ENCODE measurements around the gene AHNAK. TPM values are rescaled to one million over a fixed set of nuclear protein-coding genes. Genes with fewer than 3 reads are reported as not detected.
A peak's percentile ranks its signal among the peaks of the same experiment; 100 is the strongest.
"Not testable (repeated sequence)": the region's sequence is repeated elsewhere in the genome, so short reads cannot be mapped to it uniquely, and the experiment has no call there.

Gene AHNAK
- total RNA-seq, 4 donors from 2014 or later = 1,345 to 1,611 (median 1,532) TPM

DNA sequence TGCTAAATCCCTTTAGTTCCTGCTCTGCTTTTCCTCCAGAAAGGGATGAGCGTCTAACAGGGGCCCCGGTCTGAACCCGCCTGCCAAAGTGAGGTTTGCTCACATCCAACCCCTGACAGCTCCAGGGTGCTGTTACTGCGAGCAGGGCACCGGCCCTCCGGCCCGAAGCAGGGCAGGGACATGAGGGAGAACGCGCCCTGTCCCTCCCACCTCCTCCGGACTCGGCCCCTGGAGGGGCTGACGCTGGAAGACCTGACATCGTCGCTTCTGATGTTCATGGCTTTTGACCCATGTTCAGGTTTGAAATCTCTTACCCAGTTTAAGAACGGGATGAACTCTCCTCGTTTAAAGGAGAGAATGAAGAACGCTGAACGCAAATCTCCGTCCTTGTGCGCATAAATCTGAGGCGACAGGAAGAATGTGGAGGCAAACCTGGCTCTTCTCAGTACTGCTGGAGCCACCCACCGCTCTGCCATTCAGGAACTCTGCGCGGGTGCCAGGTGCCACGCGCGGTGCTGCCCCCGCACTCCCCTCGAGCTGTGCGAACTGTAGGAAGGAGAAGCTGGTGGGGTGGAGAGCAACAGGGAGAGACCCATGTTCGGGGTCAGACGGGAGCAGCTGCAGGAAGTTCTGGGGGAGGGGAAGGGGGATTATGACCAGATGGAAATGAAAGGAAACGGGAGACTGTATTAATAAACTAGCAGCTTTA is 27.9 kb upstream of the AHNAK start:
- DNase-seq (ENCODE audit: low spot score in 2 of 2) = peak in 1 of 2 donors; percentile 90
- peak overlapping the region; percentile 47 for H3K4me3 ChIP-seq (ENCODE audit: low read depth, poor library complexity, severe bottlenecking)
- intact Hi-C loops (cut with DNase I; ENCODE audit: low total_unique reads) = no loop called here
- no peak for TF ChIP-seq POLR2A (IDR thresholded peaks at IDR 0.05)
- no peak for TF ChIP-seq CTCF (IDR thresholded peaks at IDR 0.05)
- 1% methylated on average over 25 to 32 of the region's 33 CpGs for WGBS, 2 donors

DNA sequence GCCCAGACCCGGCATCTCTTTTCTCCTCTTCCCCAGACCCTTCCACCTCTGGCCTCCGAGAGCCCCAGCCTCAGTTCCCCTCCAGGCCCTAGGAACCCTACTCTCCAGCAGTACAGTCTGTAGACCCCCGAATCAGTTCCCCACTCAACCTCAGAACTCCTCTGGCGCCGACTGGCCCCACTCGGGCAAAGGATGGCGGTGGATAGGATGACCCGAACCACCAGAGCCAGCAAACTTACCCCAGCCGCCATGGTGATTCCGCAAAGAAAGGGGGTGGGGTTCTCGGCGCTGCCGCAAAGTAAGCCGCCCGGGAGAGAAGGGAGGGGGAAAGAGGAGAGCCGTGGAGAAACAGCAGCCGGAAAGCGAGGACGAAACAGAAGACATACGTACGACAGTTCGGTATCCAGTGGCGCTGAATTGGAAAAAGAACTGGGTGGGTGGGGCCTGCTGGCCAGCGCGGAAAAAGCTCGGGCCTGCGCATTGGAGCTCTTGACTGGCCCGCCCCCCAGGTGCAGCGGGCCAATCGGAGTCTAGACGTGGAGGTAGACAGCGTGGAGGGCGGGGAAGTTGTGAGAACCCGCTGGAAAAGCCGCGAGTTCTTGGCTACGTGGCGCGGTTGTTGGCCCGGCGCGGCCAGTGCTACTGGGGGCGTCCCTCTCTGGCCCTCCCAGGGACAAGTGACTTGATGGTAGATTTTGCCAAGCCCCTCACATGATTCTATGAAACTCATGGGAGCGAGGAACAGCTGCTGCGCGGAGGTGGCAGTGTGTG is 27.2 kb upstream of the AHNAK start, which contains the start of gene EEF1G:
EEF1G (minus strand) TSS at position 300 of the 771 bp plus-strand sequence; CDS start at position 251, 49 bp downstream.
- intact Hi-C loops (cut with DNase I; ENCODE audit: low total_unique reads) = no loop called here
- WGBS, 2 donors = 0 to 1% methylated on average over 42 to 46 of the region's 46 CpGs
- peak; percentile 99 for DNase-seq (ENCODE audit: low spot score in 2 of 2)
- TF ChIP-seq POLR2A (IDR thresholded peaks at IDR 0.05) (peak in 1 of 2 donors; percentile 47), CTCF (IDR thresholded peaks at IDR 0.05) (no peak)
- H3K4me3 ChIP-seq (ENCODE audit: low read depth, poor library complexity, severe bottlenecking) = peak within 1 kb of the TSS; percentile 82

DNA sequence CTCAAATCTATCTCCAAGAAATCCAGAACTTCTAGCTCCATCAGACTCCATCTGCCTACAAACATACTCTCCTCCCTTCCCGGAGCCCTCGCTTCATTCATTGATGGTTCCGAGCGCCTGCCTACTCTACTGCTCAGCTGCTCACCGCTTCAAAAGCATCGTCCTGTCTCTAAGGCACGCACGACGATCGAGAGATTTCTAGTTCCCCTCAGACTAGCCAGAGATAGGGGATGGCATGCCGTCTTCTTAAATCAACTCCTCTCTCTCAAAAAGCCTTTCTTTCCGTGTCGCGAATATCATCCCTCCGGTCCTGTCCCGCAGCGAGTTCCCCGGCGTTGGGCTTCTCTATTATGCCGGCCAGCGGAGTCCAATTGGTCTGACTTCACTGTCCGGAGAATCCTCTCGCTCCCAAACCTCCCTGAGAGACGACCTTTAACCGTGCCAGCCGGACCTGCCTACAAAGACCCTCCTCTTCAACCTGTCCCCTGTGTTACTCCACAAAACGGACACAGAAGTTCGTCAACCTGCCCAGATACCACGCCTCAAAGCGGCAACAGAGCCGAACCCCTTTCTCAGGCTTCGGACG is 26.5 kb upstream of the AHNAK start:
- intact Hi-C loops (cut with DNase I; ENCODE audit: low total_unique reads) = no loop called here
- no peak for DNase-seq (ENCODE audit: low spot score in 2 of 2)
- H3K4me3 ChIP-seq (ENCODE audit: low read depth, poor library complexity, severe bottlenecking) = peak overlapping the region; percentile 82
- WGBS, 2 donors = 0 to 1% methylated on average over 33 of the region's 33 CpGs
- TF ChIP-seq CTCF (IDR thresholded peaks at IDR 0.05) = no peak
- TF ChIP-seq POLR2A (IDR thresholded peaks at IDR 0.05) = no peak

GRCh38 chr11:62572431-62572830 is 25.8 kb upstream of the AHNAK start:
- WGBS, 2 donors = 80% methylated on average over 12 of the region's 12 CpGs
- H3K4me3 ChIP-seq (ENCODE audit: low read depth, poor library complexity, severe bottlenecking) = no peak overlapping the region
- intact Hi-C loops (cut with DNase I; ENCODE audit: low total_unique reads) = no loop called here
- TF ChIP-seq POLR2A (IDR thresholded peaks at IDR 0.05) (no peak), CTCF (IDR thresholded peaks at IDR 0.05) (no peak)
- DNase-seq (ENCODE audit: low spot score in 2 of 2) = no peak

DNA sequence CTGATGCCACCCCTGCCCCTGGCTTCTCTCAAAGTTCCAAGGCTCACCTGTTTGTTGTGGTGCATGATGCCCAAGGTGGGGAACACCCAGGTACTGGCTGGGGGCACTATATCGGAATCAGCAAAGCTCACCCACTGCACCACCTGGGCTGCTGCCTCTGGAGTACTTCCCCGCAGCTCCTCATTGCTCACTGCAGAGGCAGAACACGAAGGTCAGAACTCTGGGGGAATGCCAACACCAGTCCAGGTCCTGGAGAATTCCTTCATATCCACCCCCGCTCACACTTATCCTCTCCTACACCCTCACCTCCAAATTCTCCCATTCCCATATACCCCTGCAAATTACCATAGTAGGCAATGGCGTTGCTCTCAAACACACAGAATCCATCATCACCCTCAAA is 24.9 kb upstream of the AHNAK start:
- WGBS, 2 donors = 89 to 91% methylated on average over 5 of the region's 5 CpGs
- DNase-seq (ENCODE audit: low spot score in 2 of 2); H3K4me3 ChIP-seq (ENCODE audit: low read depth, poor library complexity, severe bottlenecking); intact Hi-C loops (cut with DNase I; ENCODE audit: low total_unique reads): not testable (repeated sequence)

DNA sequence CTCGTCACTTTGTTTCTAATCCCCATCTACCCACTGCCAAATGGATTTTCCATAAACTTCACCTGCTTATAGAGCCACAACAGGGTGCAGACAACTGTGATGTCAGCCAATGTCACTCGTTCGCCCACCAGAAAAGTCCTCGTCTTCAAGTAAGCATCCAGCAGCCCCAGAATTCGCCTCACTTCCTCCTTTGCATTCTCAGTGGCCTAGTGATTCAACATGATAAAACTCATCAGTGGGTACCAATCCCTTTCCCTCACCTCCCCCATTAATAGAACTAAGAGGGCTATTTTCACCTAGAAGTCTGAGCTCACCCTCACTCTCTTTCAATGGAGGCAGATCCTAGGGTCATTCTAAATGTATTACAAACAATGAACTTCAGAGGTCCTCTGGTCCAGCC is 24.3 kb upstream of the AHNAK start:
- H3K4me3 ChIP-seq (ENCODE audit: low read depth, poor library complexity, severe bottlenecking); intact Hi-C loops (cut with DNase I; ENCODE audit: low total_unique reads); DNase-seq (ENCODE audit: low spot score in 2 of 2): not testable (repeated sequence)
- WGBS, 2 donors = 91 to 94% methylated on average over 5 of the region's 5 CpGs

Data from lower leg skin (tissue), 4 donors.